Choroid plexus epithelial cell (primary cell): ENCODE data around the gene TMEM150A.
A peak's percentile ranks its signal among the peaks of the same experiment; 100 is the strongest.
"Not testable (repeated sequence)": the region's sequence is repeated elsewhere in the genome, so short reads cannot be mapped to it uniquely, and the experiment has no call there.

Experiments
- DNase-seq: peaks from one replicate; pipeline ENCODE4 v3.0.0-alpha.2; 2010; ENCODE audit warnings: low read depth
- H3K4me3 ChIP-seq: 2 replicates; pipeline ENCODE4 v1.5.1; 2011; ENCODE audit warnings: low read depth, mild to moderate bottlenecking, control low read depth, low read length, moderate library complexity
- TF ChIP-seq, protein P1 (sequence below): conservative IDR thresholded peaks from 2 replicates; pipeline ENCODE4 v1.5.1; 2011; ENCODE audit warnings: low read depth, mild to moderate bottlenecking, control low read depth, inconsistent platforms, low read length, moderate library complexity

The TMEM150A gene

GRCh38 chr2:85596486-85597143, 5.9 kb downstream of the TMEM150A start:
- peak overlapping the region; percentile 100 for H3K4me3 ChIP-seq

DNA sequence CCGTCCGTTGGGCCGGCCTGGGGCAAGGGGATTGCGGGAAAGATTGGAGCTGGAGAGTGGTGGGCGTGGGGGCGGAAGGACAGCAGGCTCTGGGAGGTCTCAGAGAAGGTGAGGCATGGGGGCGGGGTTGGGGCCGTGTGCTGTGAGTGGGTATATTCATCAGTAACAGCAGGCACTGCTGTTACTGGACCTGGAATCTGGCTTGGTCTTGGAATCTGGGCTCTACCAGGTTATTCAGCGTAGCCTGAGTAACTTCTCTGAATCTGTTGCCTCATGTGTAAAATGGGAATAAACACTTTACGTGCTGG, 6.5 kb downstream of the TMEM150A start:
- peak; percentile 30 for DNase-seq
- TF ChIP-seq, protein P1, sequence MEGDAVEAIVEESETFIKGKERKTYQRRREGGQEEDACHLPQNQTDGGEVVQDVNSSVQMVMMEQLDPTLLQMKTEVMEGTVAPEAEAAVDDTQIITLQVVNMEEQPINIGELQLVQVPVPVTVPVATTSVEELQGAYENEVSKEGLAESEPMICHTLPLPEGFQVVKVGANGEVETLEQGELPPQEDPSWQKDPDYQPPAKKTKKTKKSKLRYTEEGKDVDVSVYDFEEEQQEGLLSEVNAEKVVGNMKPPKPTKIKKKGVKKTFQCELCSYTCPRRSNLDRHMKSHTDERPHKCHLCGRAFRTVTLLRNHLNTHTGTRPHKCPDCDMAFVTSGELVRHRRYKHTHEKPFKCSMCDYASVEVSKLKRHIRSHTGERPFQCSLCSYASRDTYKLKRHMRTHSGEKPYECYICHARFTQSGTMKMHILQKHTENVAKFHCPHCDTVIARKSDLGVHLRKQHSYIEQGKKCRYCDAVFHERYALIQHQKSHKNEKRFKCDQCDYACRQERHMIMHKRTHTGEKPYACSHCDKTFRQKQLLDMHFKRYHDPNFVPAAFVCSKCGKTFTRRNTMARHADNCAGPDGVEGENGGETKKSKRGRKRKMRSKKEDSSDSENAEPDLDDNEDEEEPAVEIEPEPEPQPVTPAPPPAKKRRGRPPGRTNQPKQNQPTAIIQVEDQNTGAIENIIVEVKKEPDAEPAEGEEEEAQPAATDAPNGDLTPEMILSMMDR: no peak
- H3K4me3 ChIP-seq: peak overlapping the region; percentile 100

More at GRCh38 chr2:85596486-85597143, 5.9 kb downstream of the TMEM150A start:
- no peak for DNase-seq
- TF ChIP-seq, protein P1: no peak

DNA sequence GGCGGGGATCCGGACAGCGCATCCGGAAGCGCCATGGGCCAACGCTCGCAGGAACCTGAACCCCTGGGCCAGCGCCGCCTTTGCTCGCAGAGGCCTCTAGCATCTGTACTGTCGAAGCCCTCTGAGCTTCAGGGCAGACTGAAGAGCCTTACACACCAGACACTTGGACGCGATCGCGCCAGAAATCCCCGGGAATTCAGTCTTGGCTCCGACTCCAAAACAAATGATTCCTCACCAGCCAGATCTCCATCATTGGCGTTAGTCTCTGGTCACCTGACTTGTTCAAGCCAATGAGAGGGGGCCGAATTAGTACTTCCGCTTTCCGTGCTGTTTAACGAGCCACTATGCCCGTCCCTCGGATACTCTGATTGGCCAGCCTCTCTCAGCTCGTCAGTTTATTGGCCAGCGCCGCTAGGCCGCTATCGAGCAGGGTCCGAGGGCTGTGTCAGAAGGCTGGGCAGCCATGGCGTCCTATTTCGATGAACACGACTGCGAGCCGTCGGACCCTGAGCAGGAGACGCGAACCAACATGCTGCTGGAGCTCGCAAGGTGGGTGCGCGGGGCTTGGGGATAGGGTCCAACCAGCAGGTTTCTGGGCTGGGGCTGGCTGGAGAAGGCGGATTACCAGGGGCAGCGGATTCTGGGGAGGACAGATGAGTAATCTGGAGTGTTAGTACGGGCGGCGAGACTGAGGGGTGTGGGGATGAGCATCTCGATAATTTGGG, 7.0 kb downstream of the TMEM150A start, which contains the start of gene RNF181:
TSS of gene RNF181 (plus strand) at position 445 of the 725 bp plus-strand sequence. CDS start at position 464, 19 bp downstream.
- TF ChIP-seq, protein P1: no peak
- peak within 1 kb of the TSS; percentile 100 for H3K4me3 ChIP-seq
- DNase-seq: peak; percentile 99

GRCh38 chr2:85594715-85595300, 7.7 kb downstream of the TMEM150A start:
- no peak for DNase-seq
- TF ChIP-seq, protein P1: no peak
- H3K4me3 ChIP-seq: peak overlapping the region; percentile 100

DNA sequence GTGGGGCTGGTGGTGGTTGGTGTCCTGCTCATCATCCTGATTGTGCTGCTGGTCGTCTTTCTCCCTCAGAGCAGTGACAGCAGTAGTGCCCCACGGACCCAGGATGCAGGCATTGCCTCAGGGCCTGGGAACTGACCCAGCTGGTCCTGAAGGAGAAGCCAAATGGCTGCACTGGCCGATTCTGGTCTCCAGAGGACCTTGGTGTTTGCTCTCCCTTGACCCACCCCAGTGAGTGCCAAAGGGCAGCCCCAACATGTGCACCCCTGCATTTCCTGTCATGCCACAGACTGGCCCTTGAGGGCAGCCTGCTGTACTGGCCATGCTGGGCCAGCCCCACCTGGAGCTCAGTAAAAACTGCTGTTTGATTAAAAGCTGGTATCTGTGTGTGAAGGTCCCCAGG, 9.5 kb downstream of the TMEM150A start:
- H3K4me3 ChIP-seq: no peak overlapping the region
- no peak for DNase-seq
- TF ChIP-seq, protein P1: no peak

DNA sequence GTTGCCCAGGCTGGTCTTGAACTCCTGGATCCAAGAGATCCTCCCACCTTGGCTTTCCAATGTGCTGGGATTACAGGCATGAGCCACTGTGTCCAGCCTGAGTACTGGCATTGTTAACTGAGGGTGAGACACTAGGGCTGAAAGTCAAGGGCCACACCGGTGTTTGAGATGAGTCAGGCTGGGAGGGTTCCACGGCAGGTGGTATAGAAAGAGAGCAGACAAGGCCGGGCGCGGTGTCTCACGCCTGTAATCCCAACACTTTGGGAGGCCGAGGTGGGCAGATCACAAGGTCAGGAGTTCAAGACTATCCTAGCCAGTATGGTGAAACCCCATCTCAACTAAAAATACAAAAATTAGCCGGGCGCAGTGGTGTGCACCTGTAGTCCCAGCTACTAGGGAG, 10.2 kb downstream of the TMEM150A start:
- not testable (repeated sequence) for H3K4me3 ChIP-seq, DNase-seq

- H3K4me3 ChIP-seq: no peak overlapping the region
- DNase-seq: no peak
- TF ChIP-seq, protein P1: no peak
Measured at GRCh38 chr2:85591563-85591962, 10.9 kb downstream of the TMEM150A start.
